Spleen (tissue), 11 donors: ENCODE data around the gene DGKK. TPM values are rescaled to one million over a fixed set of nuclear protein-coding genes. Genes with fewer than 3 reads are reported as not detected.
"Not testable (repeated sequence)": the region's sequence is repeated elsewhere in the genome, so short reads cannot be mapped to it uniquely, and the experiment has no call there.

Experiments
- DNase-seq: peaks from one replicate; pipeline ENCODE4 v3.0.0-alpha.2; 2020
- H3K27ac ChIP-seq, 8 donors: fragments of 200-600 bp; sonication (generic) in 7 of 8; 1 replicate in 4 of 8; 2 replicates in 4 of 8; pipeline versions ENCODE4 v1.5.0 to v1.8.0; 2016 to 2021; ENCODE audit warnings: inconsistent platforms in 4 of 8, mild to moderate bottlenecking in 4 of 8, moderate library complexity in 1 of 8
- H3K27me3 ChIP-seq, 7 donors: fragments of 200-600 bp; sonication (generic) in 6 of 7; replicated peaks in 1 of 7; 1 replicate in 4 of 7; 2 replicates in 3 of 7; pipeline versions ENCODE4 v1.5.0 to v1.8.0; 2016 to 2021; ENCODE audit warnings: inconsistent platforms in 3 of 7, mild to moderate bottlenecking in 1 of 7
- H3K36me3 ChIP-seq, 6 donors: fragments of 200-600 bp; sonication (generic) in 5 of 6; 1 replicate in 4 of 6; 2 replicates in 2 of 6; pipeline versions ENCODE4 v1.5.0 to v1.8.0; 2016 to 2021; ENCODE audit warnings: inconsistent platforms in 2 of 6
- H3K4me1 ChIP-seq, 6 donors: fragments of 200-600 bp; sonication (generic) in 5 of 6; 1 replicate in 3 of 6; 2 replicates in 3 of 6; pipeline versions ENCODE4 v1.5.0 to v1.8.0; 2016 to 2021; ENCODE audit warnings: inconsistent platforms in 3 of 6
- H3K4me3 ChIP-seq, 8 donors: fragments of 200-600 bp; sonication (generic) in 7 of 8; 1 replicate in 4 of 8; 2 replicates in 4 of 8; pipeline versions ENCODE4 v1.5.0 to v1.8.0; 2016 to 2021; ENCODE audit warnings: inconsistent platforms in 4 of 8, mild to moderate bottlenecking in 4 of 8, moderate library complexity in 2 of 8
- H3K9me3 ChIP-seq, 8 donors: fragments of 200-600 bp; sonication (generic) in 7 of 8; 1 replicate in 4 of 8; 2 replicates in 4 of 8; pipeline versions ENCODE4 v1.5.0 to v1.8.0; 2016 to 2021; ENCODE audit warnings: inconsistent platforms in 4 of 8
- CTCF ChIP-seq, 11 experiments: fragments of 200-600 bp in 7 of 11; fragments of 450-650 bp in 4 of 11; sonication (generic) in 4 of 11; IDR thresholded peaks in 8 of 11; conservative IDR thresholded peaks in 3 of 11; 1 replicate in 7 of 11; 2 replicates in 4 of 11; pipeline versions ENCODE4 v1.4.0 to v1.8.0; 2016 to 2021; ENCODE audit warnings: antibody characterized with exemption in 11 of 11, inconsistent platforms in 4 of 11, mild to moderate bottlenecking in 1 of 11
- POLR2A ChIP-seq, 3 donors: fragments of 450-650 bp; IDR thresholded peaks; one replicate each; pipeline ENCODE4 v1.5.1; 2017; ENCODE audit warnings: antibody characterized with exemption in 3 of 3, mild to moderate bottlenecking in 1 of 3
- POLR2AphosphoS5 ChIP-seq, 3 donors: sonication (generic); formaldehyde crosslinking; IDR thresholded peaks; one replicate each; pipeline ENCODE4 v1.5.1; 2017; ENCODE audit warnings: antibody characterized with exemption in 3 of 3
- WGBS, 5 donors: extraction: QIAGEN DNeasy Blood & Tissue Kit in 3 of 5; methylation state at CpG; one replicate each; pipeline versions ENCODE4 v1.1.5 to v1.1.7; 2013 to 2018; 5-methylcytosine and 5-hydroxymethylcytosine counted together
- intact Hi-C: fragments of 100-400 bp; cut with DNase I; formaldehyde crosslinking; loops from one replicate; pipeline ENCODE4 v1.15.0; 2023; ENCODE audit warnings: low total_unique reads
- polyA plus RNA-seq, 3 donors: library from polyadenylated mRNA; stranded (reverse); fragments of 200-250 nt; gene quantifications; one replicate each; pipeline ENCODE4 v1.2.1, GENCODE V29; 2013
- total RNA-seq, 7 donors: library from RNA; depleted of rRNA in 3 of 7; stranded (reverse); fragments of >200 nt in 3 of 7; fragmentation: NEBNext Ultra II Directional in 4 of 7; extraction: Animal tissue kit (Norgen Biotek cat#: 25700) in 4 of 7; gene quantifications; one replicate each; pipeline versions ENCODE4 v1.1.0 to v1.2.1, GENCODE V29; 2016 to 2021
- donor health status: healthy with polysubstance abuse.
- donor health status: DM: no; HTN: no; CAD: no; lungs with moderate emphysema.
- donor health status: DM: no; HTN: no; CAD: no.
- donor health status: Bipolar disorder and iron deficiency.
- donor health status: healthy.
- donor health status: DM: no; HTN: no; CAD: no.
- donor health status: DM: yes; HTN: yes; CAD: no.

Gene DGKK
- total and polyA plus RNA-seq, 10 donors, result 0.03 to 0.21 (median 0.09) TPM; not detected in 5

- no peak overlapping the region for H3K4me3 ChIP-seq
- intact Hi-C loops, result no loop called here
- H3K36me3 ChIP-seq, result no peaks in the 10 kb centered on the region
- DNase-seq, result no peak
- H3K27me3 ChIP-seq, result no peaks in the 10 kb centered on the region
- H3K4me1 ChIP-seq, result no peaks in the 10 kb centered on the region
- H3K27ac ChIP-seq, result no peak overlapping the region
- no peak for TF ChIP-seq CTCF (IDR thresholded peaks at IDR 0.05 in 8 of 11, conservative IDR thresholded peaks at IDR 0.05 in 3 of 11)
- no peak for TF ChIP-seq POLR2A (IDR thresholded peaks at IDR 0.05)
- no peak for TF ChIP-seq POLR2AphosphoS5 (IDR thresholded peaks at IDR 0.05)
- no peaks in the 10 kb centered on the region for H3K9me3 ChIP-seq
These were observed 126.7 kb downstream of the DGKK start for GRCh38 chrX:50343917-50344316.

- no peak for DNase-seq
- Histone ChIP-seq H3K36me3 (no peaks in the 10 kb centered on the region), H3K9me3 (peaks cover 0 to 3% (median 0%) of the 10 kb centered on the region in 8 donors), H3K27me3 (no peaks in the 10 kb centered on the region), H3K27ac (no peak overlapping the region), H3K4me1 (no peaks in the 10 kb centered on the region), H3K4me3 (no peak overlapping the region)
- intact Hi-C loops, result no loop called here
- TF ChIP-seq POLR2AphosphoS5 (IDR thresholded peaks at IDR 0.05) (no peak), POLR2A (IDR thresholded peaks at IDR 0.05) (no peak), CTCF (IDR thresholded peaks at IDR 0.05 in 8 of 11, conservative IDR thresholded peaks at IDR 0.05 in 3 of 11) (no peak)
- WGBS, 5 donors, result 64 to 74% (median 69%) methylated on average over 3 to 6 of the region's 6 CpGs
These were observed 137.3 kb downstream of the DGKK start for GRCh38 chrX:50333308-50333707.

- DNase-seq, H3K27ac ChIP-seq, H3K36me3 ChIP-seq, H3K4me1 ChIP-seq, H3K27me3 ChIP-seq, H3K9me3 ChIP-seq, intact Hi-C loops, H3K4me3 ChIP-seq: not testable (repeated sequence)
- 24 to 57% (median 42%) methylated on average over 1 to 5 of the region's 5 CpGs for WGBS, 5 donors
These were observed 138.0 kb downstream of the DGKK start for GRCh38 chrX:50332668-50333067.

- DNase-seq, result no peak
- Histone ChIP-seq H3K9me3 (peaks cover 0 to 3% (median 0%) of the 10 kb centered on the region in 8 donors), H3K4me3 (no peak overlapping the region), H3K36me3 (no peaks in the 10 kb centered on the region), H3K27me3 (no peaks in the 10 kb centered on the region), H3K4me1 (no peaks in the 10 kb centered on the region), H3K27ac (no peak overlapping the region)
- WGBS, 5 donors, result 57 to 92% (median 90%) methylated on average over 2 of the region's 2 CpGs
- no peak for TF ChIP-seq POLR2AphosphoS5 (IDR thresholded peaks at IDR 0.05)
- no peak for TF ChIP-seq CTCF (IDR thresholded peaks at IDR 0.05 in 8 of 11, conservative IDR thresholded peaks at IDR 0.05 in 3 of 11)
- TF ChIP-seq POLR2A (IDR thresholded peaks at IDR 0.05), result no peak
- intact Hi-C loops, result no loop called here
These were observed 143.4 kb downstream of the DGKK start for GRCh38 chrX:50327235-50327634.
